GDM1 (cell line): ENCODE data around the gene CTDP1.

Experiments used
- DNase-seq: peaks from one replicate; lab custom pipeline; 2025; lab: John Stamatoyannopoulos, UW

Gene CTDP1

GRCh38 chr18:79765491-79766245 is 86.1 kb downstream of the CTDP1 start:
- DNase-seq, result no peak

DNA sequence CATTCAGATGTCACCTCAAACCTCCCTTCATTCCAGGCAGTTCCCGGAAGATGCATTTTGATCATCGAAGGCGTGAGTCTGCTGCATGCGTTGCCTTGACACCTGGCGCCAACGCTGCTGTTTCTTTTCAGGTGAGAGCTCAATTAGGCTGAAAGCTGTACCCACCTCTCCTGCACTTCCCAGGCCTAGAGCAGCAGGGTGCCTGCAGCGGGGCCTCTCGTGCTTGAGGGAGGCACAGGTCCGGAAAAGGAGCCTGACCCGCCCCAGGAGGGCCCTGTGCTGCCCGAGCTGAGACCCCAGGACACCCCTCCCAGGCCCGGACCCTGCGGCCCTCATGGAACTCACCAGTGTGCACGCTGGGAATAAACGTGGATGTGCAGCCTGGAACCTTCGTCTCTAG is 86.7 kb downstream of the CTDP1 start:
- no peak for DNase-seq

DNA sequence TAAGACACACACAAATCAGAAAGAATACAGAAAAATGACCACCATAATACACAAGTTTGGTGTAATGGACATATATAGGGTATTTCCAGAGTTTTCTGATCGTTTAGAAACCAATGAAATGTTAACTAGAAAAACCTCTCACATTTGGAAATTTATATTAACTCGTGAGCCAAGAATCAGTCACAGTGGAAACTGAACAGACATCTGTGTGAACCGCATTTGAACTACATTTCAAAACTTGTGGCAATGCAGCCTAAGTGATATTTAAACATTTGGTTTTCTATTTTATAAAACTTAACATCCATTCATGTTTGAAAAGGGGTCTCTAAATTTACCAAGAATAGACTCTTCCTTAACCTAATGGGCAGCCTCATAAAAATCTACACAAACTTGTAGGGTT is 89.1 kb downstream of the CTDP1 start:
- no peak for DNase-seq

DNA sequence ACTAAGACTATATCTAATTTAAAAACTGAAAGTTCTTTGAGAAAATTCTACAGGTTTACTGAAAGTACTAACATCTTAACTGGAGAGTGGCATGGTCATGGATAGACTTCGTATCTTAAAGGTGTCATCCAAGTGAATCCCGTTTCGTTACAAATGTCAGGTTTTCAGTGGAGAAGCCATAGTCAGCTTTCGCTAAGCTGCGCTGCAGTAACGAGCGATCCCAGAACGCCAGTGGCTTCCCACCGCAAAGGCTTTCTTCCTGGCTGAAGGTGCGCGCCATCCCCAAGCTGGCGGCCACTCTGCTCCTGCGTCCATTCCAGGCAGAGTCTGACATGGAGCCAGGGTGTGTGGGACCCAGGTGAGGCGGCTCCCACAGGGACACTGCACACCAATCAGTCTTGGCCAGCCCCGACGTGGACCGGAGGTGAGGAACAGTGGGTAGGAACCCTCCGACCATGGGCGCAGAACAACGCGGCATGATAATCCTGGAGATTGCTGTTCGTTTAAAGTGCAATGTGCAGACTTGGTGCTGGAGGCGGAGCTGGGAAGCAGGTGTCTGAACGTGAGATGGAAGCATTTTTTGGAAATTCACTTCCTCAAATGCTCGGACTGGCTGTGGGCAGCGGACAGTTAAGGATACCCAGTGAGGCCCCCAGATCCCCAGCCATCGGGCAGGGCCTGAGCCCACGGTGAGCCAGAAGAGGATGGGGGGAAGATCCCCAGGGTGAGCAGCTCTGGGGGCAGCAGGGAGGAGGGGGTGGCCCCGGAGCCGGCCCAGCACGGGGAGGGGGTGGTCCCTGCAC is 90.3 kb downstream of the CTDP1 start:
- DNase-seq, result no peak

GRCh38 chr18:79770501-79770815 is 90.9 kb downstream of the CTDP1 start:
- no peak for DNase-seq

GRCh38 chr18:79770826-79771225 is 91.2 kb downstream of the CTDP1 start:
- no peak for DNase-seq

DNA sequence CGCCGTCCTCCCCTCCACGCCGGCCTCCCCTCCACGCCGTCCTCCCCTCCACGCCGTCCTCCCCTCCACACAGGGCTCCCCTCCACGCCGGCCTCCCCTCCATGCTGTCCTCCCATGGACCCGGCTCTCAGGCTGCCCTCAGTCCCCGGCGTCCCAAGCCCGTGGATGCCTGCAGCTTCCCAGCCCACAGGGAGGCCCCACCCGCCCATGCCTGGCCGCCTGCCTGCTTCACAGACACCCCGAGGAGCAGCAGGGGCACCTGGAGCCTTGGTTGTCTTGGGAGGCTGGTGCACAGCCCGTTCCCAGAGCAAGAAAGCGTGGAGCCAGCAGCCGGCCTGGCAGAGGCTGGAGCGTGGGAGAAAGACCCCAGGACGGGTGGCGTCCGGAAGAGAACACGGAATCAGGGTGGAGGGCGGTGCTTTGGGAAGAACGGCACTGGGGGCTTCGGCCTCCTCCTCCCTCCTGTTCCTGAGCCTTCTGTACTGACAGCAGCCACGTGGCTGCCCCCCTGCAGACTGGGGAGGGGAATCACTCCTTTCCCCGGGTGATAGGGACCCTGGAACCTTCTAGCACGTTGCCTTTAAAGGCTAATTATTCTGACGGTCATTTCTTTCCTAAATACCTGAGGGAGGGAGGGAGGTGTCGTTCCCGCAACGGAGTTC is 92.0 kb downstream of the CTDP1 start:
- no peak for DNase-seq

GRCh38 chr18:79772108-79772864 is 92.7 kb downstream of the CTDP1 start:
- DNase-seq, result no peak

DNA sequence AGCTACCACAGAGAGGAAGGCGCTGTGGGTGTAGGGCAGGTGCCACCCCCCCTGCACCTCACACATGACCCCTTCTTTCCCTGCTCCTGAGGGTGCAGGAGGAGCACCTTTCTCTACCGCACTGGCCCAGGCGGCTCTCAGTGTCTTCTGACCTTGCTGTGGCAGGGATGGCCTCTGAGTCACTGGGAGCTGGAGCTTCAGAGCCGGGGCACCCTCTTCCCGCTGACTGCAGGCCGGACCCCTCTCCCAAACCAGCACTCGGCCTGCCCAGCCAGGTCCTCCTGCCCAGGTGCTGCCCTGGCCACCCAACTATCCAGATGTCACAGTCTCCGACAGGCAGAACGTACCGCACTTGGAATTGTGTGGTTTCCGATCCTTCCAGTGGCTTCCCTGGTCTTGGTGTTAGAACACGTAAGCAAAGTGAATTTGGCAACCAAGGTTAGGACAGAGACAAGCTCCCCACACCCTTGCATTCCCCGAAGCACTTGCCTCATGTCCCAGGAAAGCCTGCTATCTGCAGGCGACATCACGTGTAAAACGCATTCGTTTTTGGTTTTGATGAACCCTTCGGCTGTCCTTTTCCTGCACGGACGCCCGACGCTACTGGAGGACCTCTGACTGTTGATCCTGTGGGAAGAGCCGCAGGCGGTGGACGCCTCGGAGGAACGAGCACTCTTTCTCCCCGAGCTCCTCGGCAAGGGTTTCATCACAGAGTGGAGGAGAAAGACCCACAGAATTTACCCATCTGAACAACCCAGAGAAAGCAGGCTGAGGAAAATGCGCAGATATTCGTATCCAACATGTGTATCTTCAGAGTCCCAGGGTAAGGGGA is 93.5 kb downstream of the CTDP1 start:
- DNase-seq, result no peak

- DNase-seq, result no peak
Measured at GRCh38 chr18:79774111-79774510, 94.5 kb downstream of the CTDP1 start.

DNA sequence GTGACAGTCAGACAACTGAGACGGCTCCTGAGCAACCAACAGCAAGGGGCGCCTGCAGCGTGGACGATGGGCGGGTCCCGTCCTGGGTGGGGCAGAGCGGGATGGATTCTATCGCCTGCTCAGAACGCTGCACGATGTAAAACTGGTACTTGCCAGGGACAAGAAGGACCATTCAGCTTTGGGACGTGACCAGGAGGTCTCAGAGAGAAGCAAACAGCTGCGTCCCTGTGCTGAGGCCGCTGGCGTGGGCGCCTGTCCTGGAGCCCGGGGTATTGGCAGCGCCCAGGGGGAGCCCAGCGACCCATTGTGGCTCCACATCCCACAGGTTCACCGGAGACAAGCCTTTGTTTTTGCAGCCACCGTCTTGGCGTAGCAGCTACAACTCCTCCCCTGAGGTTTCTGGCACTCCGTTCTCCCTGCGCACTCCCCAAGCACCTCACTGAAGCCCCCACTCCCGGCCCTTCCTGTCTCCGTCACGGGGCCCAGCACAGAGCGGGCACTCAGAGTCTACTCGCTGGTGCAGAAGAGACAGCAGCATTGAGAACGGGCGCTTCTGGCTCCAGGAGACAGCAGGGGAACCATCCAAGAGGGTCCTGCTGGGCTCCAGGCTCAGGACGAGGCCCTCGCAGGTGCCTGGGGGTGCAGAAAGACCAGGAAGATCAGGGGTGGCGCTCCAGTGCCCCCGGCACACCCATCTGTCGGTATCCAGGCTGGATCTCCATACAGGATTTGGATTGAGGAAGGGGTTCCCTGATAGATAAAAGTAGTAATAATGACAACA is 96.0 kb downstream of the CTDP1 start:
- DNase-seq, result no peak

- DNase-seq, result no peak
Measured at GRCh38 chr18:79776674-79777073, 97.1 kb downstream of the CTDP1 start.

- DNase-seq, result no peak
Measured at GRCh38 chr18:79778291-79778791, 98.7 kb downstream of the CTDP1 start.

GRCh38 chr18:79779021-79779699 is 99.6 kb downstream of the CTDP1 start:
- no peak for DNase-seq

- no peak for DNase-seq
Measured at GRCh38 chr18:79779700-79780190, 100.1 kb downstream of the CTDP1 start.

GRCh38 chr18:79780547-79780946 is 100.9 kb downstream of the CTDP1 start:
- no peak for DNase-seq

DNA sequence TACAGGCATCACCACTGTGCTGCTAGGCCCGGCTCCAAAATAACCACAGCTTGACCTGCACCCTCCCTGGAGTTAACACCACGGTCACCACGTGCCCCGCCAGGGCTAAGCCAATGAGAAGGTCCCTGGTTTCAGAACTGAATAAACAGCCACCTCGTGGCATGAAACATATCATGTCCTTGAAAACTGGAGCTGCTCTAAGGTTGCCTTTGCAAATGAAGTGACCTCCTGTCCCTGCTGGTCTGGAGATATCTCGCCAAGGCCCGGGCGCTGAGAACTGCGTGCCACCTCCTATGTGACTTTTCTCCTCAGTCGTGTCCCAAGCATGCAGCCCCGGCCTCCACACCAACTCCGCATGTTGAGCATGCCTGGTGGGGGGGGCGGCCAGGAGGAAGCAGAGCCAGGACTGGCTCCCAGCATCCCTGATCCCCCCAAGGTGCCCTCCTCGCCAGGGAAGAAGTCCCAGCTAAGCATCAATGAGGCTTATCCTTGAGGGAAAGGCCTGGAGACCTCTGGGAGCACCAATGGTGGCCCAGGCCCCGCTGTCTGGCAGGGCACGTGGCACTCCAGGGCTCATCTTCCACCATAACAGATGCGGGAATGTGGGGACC is 101.8 kb downstream of the CTDP1 start:
- DNase-seq, result no peak

- no peak for DNase-seq
Measured at GRCh38 chr18:79782566-79783308, 103.1 kb downstream of the CTDP1 start.
